Fibroblast of the aortic adventitia (primary cell): ENCODE measurements around the gene PRIMA1. TPM values are rescaled to one million over a fixed set of nuclear protein-coding genes. Genes with fewer than 3 reads are reported as not detected.

ENCODE experiments used
- DNase-seq: peaks from one replicate; pipeline ENCODE4 v3.0.0-alpha.2; 2010; ENCODE audit warnings: low read depth
- H3K4me3 ChIP-seq: 2 replicates; pipeline ENCODE4 v1.5.1; 2011; ENCODE audit warnings: low read depth, mild to moderate bottlenecking, control low read depth, low read length, moderate library complexity
- CTCF ChIP-seq: IDR thresholded peaks from 2 replicates; pipeline ENCODE4 v1.5.1; 2011; ENCODE audit warnings: mild to moderate bottlenecking, low read length, control low read depth, inconsistent platforms; ENCODE audit not compliant: insufficient read depth
- total RNA-seq: library from RNA; depleted of rRNA; stranded (reverse); fragments of >200 nt; gene quantifications from 2 replicates; pipeline ENCODE4 v1.2.3, GENCODE V29; 2012; ENCODE audit warnings: low replicate concordance

Gene PRIMA1
- total RNA-seq, 1 donor: not detected

GRCh38 chr14:93713726-93714405 is 74.4 kb downstream of the PRIMA1 start:
- no peak for DNase-seq
- TF ChIP-seq CTCF: no peak
- no peak overlapping the region for H3K4me3 ChIP-seq

DNA sequence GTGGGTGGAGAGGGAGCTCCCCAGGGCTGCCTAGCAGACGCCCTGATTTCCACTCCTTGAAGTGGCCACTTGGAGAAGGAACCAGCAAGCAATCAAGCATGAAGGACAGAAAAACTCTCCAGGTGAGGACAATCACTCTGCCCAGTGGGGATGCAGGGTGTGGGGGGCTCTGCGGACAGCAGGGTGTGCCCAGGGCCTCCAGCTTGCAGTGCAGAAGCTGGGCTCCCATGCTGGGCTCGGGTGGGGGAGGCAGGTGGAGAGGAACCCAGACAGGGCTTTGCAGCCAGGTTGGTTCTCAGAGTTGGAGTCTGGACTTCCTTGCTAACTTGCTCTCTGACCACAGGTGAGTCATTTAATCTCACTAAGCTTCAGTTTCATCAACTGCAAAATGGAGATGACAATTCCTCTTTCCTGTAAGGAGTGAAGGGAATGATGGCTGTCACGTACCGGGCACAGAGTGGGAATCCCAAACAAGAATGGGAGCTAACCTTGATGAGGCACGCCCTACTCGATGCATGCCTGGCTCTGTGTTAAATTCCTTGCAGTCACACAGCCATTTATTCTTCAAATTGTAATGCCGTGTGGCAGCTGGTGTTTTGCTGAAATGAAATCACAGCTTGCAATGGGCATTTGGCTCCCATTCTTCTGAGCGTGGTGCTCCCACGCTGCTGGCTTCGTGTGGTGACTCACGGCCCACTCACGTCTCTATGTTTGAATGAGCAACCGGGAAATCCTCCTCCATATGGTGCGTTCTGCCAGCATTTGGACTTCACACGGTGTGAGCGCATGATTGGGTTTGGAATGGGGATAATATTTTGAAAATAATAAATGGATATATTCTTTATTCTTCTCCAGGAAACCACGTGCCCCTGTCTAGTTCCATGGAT is 75.2 kb downstream of the PRIMA1 start:
- H3K4me3 ChIP-seq: no peak overlapping the region
- no peak for DNase-seq
- TF ChIP-seq CTCF: no peak

GRCh38 chr14:93712079-93712837 is 76.0 kb downstream of the PRIMA1 start:
- no peak for DNase-seq
- no peak overlapping the region for H3K4me3 ChIP-seq
- TF ChIP-seq CTCF: no peak

DNA sequence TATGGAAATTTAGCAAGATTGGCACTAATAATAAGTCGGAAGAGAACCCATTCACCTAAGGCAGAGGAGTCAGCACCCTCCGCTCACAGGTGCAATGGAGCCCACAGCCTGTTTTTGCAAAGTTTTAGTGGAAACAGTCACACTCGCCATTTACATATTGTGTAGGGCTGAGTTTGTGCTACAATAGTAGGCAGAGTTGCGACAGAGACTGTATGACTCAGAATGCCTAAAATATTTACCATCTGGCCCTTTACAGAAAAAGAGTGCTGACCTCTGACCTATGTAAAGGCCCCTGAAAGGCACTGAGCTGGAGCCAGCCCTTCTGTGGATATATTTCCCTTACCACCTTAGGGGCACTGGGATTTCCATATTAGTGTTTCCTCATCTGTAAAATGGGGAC is 79.0 kb downstream of the PRIMA1 start:
- TF ChIP-seq CTCF: no peak
- DNase-seq: no peak
- H3K4me3 ChIP-seq: no peak overlapping the region

GRCh38 chr14:93708800-93709199 is 79.5 kb downstream of the PRIMA1 start:
- TF ChIP-seq CTCF: no peak
- no peak overlapping the region for H3K4me3 ChIP-seq
- DNase-seq: no peak

DNA sequence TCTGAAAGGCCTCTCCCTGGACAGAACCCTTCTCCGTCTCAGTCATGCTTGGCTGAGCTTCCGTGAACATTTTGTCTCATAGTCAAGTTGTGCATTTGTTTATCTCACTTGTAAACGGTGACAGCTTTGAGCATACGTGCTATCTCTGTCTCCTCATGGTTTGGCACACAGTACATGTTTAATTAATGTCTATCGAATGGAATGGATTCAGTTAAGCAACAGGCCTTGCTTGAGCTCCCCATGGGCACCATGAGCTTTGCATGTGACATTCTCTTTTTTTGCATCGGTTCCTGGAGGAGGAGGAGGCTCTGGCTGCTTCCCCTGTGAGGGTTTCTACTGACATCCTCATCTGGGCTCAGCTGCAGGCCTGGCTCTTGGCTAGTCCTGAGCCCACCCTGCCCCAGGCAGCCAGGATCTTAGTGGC is 80.0 kb downstream of the PRIMA1 start:
- no peak for DNase-seq
- TF ChIP-seq CTCF: no peak
- no peak overlapping the region for H3K4me3 ChIP-seq
